ENCODE measurements around the gene TRMT2B.
"Not testable (repeated sequence)": the region's sequence is repeated elsewhere in the genome, so short reads cannot be mapped to it uniquely, and the experiment has no call there.

The TRMT2B gene

DNA sequence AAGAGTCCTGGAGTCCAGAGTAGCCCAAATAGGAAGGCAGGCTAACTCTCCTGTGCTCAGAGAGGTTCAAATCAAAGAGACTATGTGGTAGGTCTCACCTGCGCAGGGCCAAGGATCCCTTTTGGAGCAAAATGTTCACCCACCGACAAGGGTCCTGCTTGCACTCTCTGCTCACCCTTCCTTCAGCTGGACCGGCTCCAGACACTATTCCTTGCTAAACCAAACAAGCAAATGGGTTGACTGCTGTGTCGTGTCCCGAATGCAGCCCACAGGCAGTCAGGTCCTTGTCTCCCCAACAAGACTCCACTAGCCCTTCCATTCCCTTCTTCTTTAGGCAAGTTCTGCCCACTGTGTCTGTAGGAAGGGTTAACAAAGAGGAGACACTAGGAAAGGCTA, 760 bp downstream of the TRMT2B start:
- Mint-ChIP-seq H3K27ac (ENCODE audit: low read depth) (peak overlapping the region; percentile 90), H3K4me3 (peak overlapping the region; percentile 82), H3K4me1 (peaks cover 14% of the 10 kb centered on the region), H3K9me3 (no peaks in the 10 kb centered on the region), H3K36me3 (ENCODE audit: insufficient read depth) (peaks cover 4% of the 10 kb centered on the region), H3K27me3 (no peaks in the 10 kb centered on the region)
- DNase-seq (ENCODE audit: low spot score in 2 of 2) (no peak), ATAC-seq (replicated peaks; ENCODE audit: extremely low read depth, poor library complexity, severe bottlenecking) (no peak)

DNA sequence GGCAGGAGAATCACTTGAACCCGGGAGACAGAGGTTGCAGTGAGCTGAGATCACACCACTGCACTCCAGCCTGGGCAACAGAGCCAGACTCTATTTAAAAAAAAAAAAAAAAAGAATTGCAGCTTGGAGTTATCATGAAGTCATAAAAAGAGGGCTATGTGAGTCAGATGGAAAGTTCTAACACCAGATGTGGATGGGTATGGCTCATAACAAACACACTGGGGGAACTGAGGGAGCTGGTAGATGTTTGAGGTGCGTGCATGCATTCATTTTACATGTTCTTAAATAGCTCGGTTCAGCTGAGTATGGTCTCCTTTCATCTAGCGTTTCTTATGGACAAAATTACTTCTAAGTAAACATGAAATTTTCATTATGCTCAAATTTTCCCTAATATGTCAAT, 11.7 kb downstream of the TRMT2B start:
- H3K27me3 Mint-ChIP-seq, result no peaks in the 10 kb centered on the region

DNA sequence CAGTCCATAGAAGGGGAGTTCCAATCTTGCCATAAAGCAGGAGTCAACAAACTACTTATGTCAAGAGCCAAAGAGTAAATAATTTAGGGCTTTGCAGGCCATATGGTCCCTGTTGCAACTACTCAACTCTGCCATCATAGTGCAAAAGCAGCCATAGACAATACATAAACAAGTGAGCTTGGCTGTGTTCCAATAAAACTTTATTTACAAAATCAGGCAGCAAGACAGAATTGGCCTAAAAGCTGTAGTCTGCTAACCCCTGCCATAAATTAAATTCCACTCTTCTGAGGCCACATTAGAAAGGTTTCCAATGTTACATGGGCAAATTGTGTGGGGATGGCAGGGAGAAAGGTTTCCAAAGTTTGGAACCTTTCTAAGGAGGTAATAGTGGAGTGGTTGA, 14.7 kb downstream of the TRMT2B start:
- H3K9me3 Mint-ChIP-seq, result no peaks in the 10 kb centered on the region
- peaks cover 50% of the 10 kb centered on the region for H3K36me3 Mint-ChIP-seq (ENCODE audit: insufficient read depth)
- H3K4me3 Mint-ChIP-seq, result no peak overlapping the region
- DNase-seq (ENCODE audit: low spot score in 2 of 2), result no peak
- H3K27ac Mint-ChIP-seq (ENCODE audit: low read depth), result no peak overlapping the region
- ATAC-seq (replicated peaks; ENCODE audit: extremely low read depth, poor library complexity, severe bottlenecking), result no peak
- no peaks in the 10 kb centered on the region for H3K4me1 Mint-ChIP-seq
- no peaks in the 10 kb centered on the region for H3K27me3 Mint-ChIP-seq

More for the DNA sequence above, 11.7 kb downstream of the TRMT2B start:
- no peak for DNase-seq (ENCODE audit: low spot score in 2 of 2)
- H3K27ac Mint-ChIP-seq (ENCODE audit: low read depth), result peak overlapping the region; percentile 55
- H3K36me3 Mint-ChIP-seq (ENCODE audit: insufficient read depth), result peaks cover 37% of the 10 kb centered on the region
- no peak for ATAC-seq (replicated peaks; ENCODE audit: extremely low read depth, poor library complexity, severe bottlenecking)
- H3K9me3 Mint-ChIP-seq, result no peaks in the 10 kb centered on the region
- H3K4me3 Mint-ChIP-seq, result no peak overlapping the region
- no peaks in the 10 kb centered on the region for H3K4me1 Mint-ChIP-seq

GRCh38 chrX:101029665-101030064, 22.2 kb downstream of the TRMT2B start:
- ATAC-seq (replicated peaks; ENCODE audit: extremely low read depth, poor library complexity, severe bottlenecking) (no peak), DNase-seq (ENCODE audit: low spot score in 2 of 2) (no peak)
- Mint-ChIP-seq H3K36me3 (ENCODE audit: insufficient read depth) (peaks cover 51% of the 10 kb centered on the region), H3K4me3 (no peak overlapping the region), H3K4me1 (peaks cover 21% of the 10 kb centered on the region), H3K9me3 (no peaks in the 10 kb centered on the region), H3K27ac (ENCODE audit: low read depth) (peak overlapping the region; percentile 58), H3K27me3 (no peaks in the 10 kb centered on the region)

DNA sequence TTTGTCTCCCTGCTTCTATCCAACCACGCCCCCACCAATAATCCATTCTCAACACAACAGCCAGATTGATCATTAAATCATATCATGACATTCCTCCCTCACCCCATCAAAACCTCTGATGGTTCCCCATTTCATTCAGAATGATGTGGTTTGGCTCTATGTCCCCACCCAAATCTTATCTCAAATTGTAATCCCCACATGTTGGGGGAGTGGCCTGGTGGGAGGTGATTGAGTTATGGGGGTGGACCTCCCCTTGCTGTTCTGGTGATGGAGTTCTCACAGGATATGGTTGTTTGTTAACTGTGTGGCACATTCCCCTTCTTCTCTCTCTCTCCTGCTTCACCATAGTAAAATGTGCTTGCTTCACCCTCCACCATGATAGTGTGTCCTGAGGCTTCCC, 23.3 kb downstream of the TRMT2B start:
- H3K9me3 Mint-ChIP-seq, result no peaks in the 10 kb centered on the region
- H3K4me1 Mint-ChIP-seq, result peaks cover 21% of the 10 kb centered on the region
- H3K27ac Mint-ChIP-seq (ENCODE audit: low read depth), result peak overlapping the region; percentile 58
- DNase-seq (ENCODE audit: low spot score in 2 of 2) (no peak), ATAC-seq (replicated peaks; ENCODE audit: extremely low read depth, poor library complexity, severe bottlenecking) (no peak)
- H3K4me3 Mint-ChIP-seq, result no peak overlapping the region
- no peaks in the 10 kb centered on the region for H3K27me3 Mint-ChIP-seq
- H3K36me3 Mint-ChIP-seq (ENCODE audit: insufficient read depth), result peaks cover 44% of the 10 kb centered on the region

- ATAC-seq (replicated peaks; ENCODE audit: extremely low read depth, poor library complexity, severe bottlenecking) (no peak), DNase-seq (ENCODE audit: low spot score in 2 of 2) (no peak)
- Mint-ChIP-seq H3K9me3 (no peaks in the 10 kb centered on the region), H3K4me3 (no peak overlapping the region), H3K27ac (ENCODE audit: low read depth) (no peak overlapping the region), H3K27me3 (no peaks in the 10 kb centered on the region), H3K36me3 (ENCODE audit: insufficient read depth) (peaks cover 36% of the 10 kb centered on the region), H3K4me1 (peaks cover 21% of the 10 kb centered on the region)
Observed at GRCh38 chrX:101025126-101025525, 26.8 kb downstream of the TRMT2B start.

DNA sequence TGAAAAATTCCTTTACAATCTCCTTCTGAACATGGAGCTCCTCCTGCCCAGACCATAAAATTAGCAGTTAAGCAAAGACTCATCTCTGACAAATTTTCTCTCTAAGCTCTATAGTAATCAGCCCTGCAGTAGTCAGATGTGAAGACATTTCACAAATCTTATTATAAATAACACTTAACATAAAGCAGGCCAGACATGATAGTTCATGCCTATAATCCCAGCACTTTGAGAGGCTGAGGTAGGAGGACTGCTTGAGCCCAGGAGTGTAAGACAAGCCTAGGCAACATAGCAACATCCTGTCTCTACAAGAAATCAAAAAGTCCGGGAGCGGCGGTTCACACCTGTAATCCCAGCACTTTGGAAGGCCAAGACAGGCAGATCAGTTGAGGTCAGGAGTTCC, 29.9 kb downstream of the TRMT2B start:
- H3K4me3 Mint-ChIP-seq, result no peak overlapping the region
- H3K9me3 Mint-ChIP-seq, result no peaks in the 10 kb centered on the region
- H3K36me3 Mint-ChIP-seq (ENCODE audit: insufficient read depth), result peaks cover 36% of the 10 kb centered on the region
- ATAC-seq (replicated peaks; ENCODE audit: extremely low read depth, poor library complexity, severe bottlenecking) (no peak), DNase-seq (ENCODE audit: low spot score in 2 of 2) (no peak)
- no peak overlapping the region for H3K27ac Mint-ChIP-seq (ENCODE audit: low read depth)
- H3K27me3 Mint-ChIP-seq, result no peaks in the 10 kb centered on the region
- H3K4me1 Mint-ChIP-seq, result peaks cover 4% of the 10 kb centered on the region

DNA sequence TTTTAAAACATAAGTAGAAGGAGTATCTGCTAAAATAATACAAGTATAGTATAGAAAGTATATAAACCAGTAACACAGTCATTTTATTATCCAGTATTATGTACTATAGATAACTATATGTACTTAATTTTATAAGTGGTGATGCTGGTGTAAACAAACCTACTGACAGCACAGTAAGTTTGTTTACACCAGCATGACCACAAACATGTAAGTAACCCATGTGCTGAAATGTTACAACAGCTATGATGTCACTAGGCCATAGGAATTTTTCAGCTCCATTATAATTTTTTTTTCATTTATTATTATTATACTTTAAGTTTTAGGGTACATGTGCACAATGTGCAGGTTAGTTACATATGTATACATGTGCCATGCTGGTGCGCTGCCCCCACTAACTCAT, 39.9 kb downstream of the TRMT2B start:
- H3K27ac Mint-ChIP-seq (ENCODE audit: low read depth); ATAC-seq (replicated peaks; ENCODE audit: extremely low read depth, poor library complexity, severe bottlenecking); H3K9me3 Mint-ChIP-seq; H3K4me1 Mint-ChIP-seq; H3K4me3 Mint-ChIP-seq; H3K27me3 Mint-ChIP-seq; DNase-seq (ENCODE audit: low spot score in 2 of 2): not testable (repeated sequence)
- peaks cover 45% of the 10 kb centered on the region for H3K36me3 Mint-ChIP-seq (ENCODE audit: insufficient read depth)

- no peak overlapping the region for H3K4me3 Mint-ChIP-seq
- peaks cover 46% of the 10 kb centered on the region for H3K36me3 Mint-ChIP-seq (ENCODE audit: insufficient read depth)
- no peaks in the 10 kb centered on the region for H3K9me3 Mint-ChIP-seq
- ATAC-seq (replicated peaks; ENCODE audit: extremely low read depth, poor library complexity, severe bottlenecking) (no peak), DNase-seq (ENCODE audit: low spot score in 2 of 2) (no peak)
- H3K27me3 Mint-ChIP-seq, result no peaks in the 10 kb centered on the region
- H3K27ac Mint-ChIP-seq (ENCODE audit: low read depth), result no peak overlapping the region
- H3K4me1 Mint-ChIP-seq, result no peaks in the 10 kb centered on the region
Observed at GRCh38 chrX:101009090-101009489, 42.8 kb downstream of the TRMT2B start.

DNA sequence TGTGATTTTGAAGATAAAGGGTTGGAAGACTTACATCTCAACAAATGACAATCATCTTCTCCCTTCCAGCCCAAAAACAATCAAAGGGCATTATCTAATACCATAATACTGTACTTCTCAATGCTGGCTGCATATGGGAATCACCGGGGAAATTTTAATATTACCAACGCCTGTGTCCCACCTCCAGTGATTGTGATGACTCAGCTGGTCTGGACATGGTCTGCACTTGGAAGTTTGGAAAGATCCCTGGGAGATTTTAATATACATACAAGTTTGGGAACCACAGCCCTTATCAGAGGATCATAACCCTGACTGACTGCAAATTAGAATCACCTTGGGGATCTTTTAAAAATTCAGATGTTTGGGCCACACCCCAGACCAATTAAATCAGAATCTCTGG, 52.5 kb downstream of the TRMT2B start:
- Mint-ChIP-seq H3K9me3 (no peaks in the 10 kb centered on the region), H3K36me3 (ENCODE audit: insufficient read depth) (peaks cover 7% of the 10 kb centered on the region), H3K4me1 (no peaks in the 10 kb centered on the region), H3K27ac (ENCODE audit: low read depth) (no peak overlapping the region), H3K27me3 (no peaks in the 10 kb centered on the region), H3K4me3 (no peak overlapping the region)
- no peak for ATAC-seq (replicated peaks; ENCODE audit: extremely low read depth, poor library complexity, severe bottlenecking)
- no peak for DNase-seq (ENCODE audit: low spot score in 2 of 2)

DNA sequence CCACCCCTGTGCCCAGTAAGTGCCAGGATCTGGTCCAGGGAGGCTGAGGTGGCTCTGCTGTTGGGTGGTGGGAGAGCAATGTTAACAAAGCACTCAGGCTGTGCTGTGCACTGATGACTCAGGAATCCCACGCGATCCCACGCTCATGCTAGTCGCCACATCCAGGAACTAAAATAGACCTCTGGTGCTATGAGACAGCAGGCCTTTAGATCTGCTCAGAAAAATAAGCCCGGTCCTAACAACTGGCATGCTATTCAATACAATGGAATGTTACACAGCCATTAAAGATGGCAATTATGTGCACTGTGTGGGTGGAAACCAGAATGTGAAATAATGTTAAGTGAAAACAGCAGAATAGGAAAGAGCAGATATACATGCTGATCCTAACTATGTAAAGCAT, 56.4 kb downstream of the TRMT2B start:
- DNase-seq (ENCODE audit: low spot score in 2 of 2) (no peak), ATAC-seq (replicated peaks; ENCODE audit: extremely low read depth, poor library complexity, severe bottlenecking) (no peak)
- no peak overlapping the region for H3K4me3 Mint-ChIP-seq
- H3K4me1 Mint-ChIP-seq, result no peaks in the 10 kb centered on the region
- H3K27me3 Mint-ChIP-seq, result no peaks in the 10 kb centered on the region
- H3K36me3 Mint-ChIP-seq (ENCODE audit: insufficient read depth), result peaks cover 5% of the 10 kb centered on the region
- no peak overlapping the region for H3K27ac Mint-ChIP-seq (ENCODE audit: low read depth)
- no peaks in the 10 kb centered on the region for H3K9me3 Mint-ChIP-seq

DNA sequence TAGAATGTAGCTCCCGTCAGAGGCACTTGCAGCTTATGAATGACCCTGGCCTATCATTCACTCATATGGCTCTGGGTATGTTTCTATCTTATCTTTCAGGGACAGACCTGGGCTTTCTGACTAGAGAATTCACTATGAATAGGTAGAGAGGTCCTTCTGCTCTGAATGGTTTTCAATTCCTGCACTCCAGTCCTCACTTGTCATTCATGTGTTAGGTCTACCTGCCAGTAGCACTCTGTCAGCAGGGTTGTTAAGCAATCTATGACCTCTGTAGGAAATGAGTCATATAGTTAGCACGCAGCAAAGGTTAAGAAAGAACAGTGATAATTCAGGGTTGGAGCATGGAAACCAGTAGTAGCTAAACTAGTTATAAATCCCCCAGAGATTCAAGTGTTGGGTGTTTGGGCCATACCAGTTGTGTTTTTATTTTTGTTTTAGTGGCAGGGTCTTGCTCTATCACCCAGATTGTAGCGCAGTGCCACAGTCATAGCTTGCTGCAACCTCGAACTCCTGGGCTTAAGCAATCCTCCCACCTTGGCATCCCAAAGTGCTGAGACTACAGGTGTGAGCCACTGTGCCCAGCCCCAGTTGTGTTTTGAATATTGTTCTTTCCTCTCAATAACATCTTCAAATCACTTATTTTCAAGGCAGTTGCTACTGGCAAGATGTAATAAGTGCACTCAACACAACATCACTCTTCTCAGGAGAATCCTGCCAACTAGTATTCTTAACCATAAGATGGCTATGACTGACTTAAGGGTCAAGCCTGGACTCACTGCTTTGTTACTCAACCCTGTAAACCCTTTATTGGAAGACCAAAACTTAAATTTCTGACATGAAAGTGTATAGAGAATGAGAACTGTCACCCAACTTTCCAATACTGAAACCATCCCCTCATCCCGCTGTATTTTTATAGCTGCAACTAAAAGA, 57.3 kb downstream of the TRMT2B start:
- Mint-ChIP-seq H3K4me3 (no peak overlapping the region), H3K4me1 (no peaks in the 10 kb centered on the region), H3K9me3 (no peaks in the 10 kb centered on the region), H3K27ac (ENCODE audit: low read depth) (no peak overlapping the region), H3K27me3 (no peaks in the 10 kb centered on the region), H3K36me3 (ENCODE audit: insufficient read depth) (peaks cover 6% of the 10 kb centered on the region)
- ATAC-seq (replicated peaks; ENCODE audit: extremely low read depth, poor library complexity, severe bottlenecking) (no peak), DNase-seq (ENCODE audit: low spot score in 2 of 2) (no peak)

DNA sequence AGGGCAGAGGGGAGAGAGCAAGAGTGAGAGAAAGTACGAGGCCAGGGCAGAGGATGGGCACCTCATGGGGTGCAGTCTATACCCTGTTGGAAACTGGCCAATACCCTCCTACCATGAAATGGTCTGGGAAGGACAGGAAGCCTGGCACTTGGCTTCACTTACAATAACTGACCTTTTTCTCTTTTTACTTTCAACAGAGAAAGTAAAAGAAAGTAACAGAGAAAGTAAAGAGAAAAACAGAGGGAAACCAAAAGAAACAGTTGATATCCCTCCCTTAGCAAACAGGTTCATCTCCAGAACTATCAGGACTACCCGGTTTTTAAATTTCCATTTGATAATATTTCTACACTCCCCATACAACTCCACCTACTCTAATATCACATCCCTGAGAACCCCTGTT, 61.8 kb downstream of the TRMT2B start:
- Mint-ChIP-seq H3K4me1 (no peaks in the 10 kb centered on the region), H3K27me3 (no peaks in the 10 kb centered on the region), H3K4me3 (no peak overlapping the region), H3K9me3 (no peaks in the 10 kb centered on the region), H3K27ac (ENCODE audit: low read depth) (no peak overlapping the region), H3K36me3 (ENCODE audit: insufficient read depth) (peaks cover 4% of the 10 kb centered on the region)
- ATAC-seq (replicated peaks; ENCODE audit: extremely low read depth, poor library complexity, severe bottlenecking) (no peak), DNase-seq (ENCODE audit: low spot score in 2 of 2) (no peak)

All from central memory CD8-positive, alpha-beta T cell (primary cell).